Parathyroid adenoma (tissue), 2 donors: ENCODE data around the gene TRIP4.
"Not testable (repeated sequence)": the region's sequence is repeated elsewhere in the genome, so short reads cannot be mapped to it uniquely, and the experiment has no call there.

Experiments
- H2AFZ ChIP-seq: fragments of 300-600 bp; sonication (generic); one replicate; pipeline ENCODE4 v1.7.0; 2017; ENCODE audit warnings: antibody characterized with exemption, mild to moderate bottlenecking
- H3K27ac ChIP-seq: fragments of 300-600 bp; sonication (generic); one replicate; pipeline ENCODE4 v1.7.0; 2017
- H3K27me3 ChIP-seq: fragments of 300-600 bp; sonication (generic); one replicate; pipeline ENCODE4 v1.7.0; 2017; ENCODE audit warnings: low read length; ENCODE audit not compliant: control insufficient read depth, insufficient read depth
- H3K36me3 ChIP-seq: fragments of 300-600 bp; sonication (generic); one replicate; pipeline ENCODE4 v1.7.0; 2017; ENCODE audit warnings: low read length; ENCODE audit not compliant: control insufficient read depth, insufficient read depth
- H3K4me1 ChIP-seq: fragments of 300-600 bp; sonication (generic); one replicate; pipeline ENCODE4 v1.7.0; 2017; ENCODE audit warnings: control low read depth
- H3K4me2 ChIP-seq: fragments of 300-600 bp; sonication (generic); one replicate; pipeline ENCODE4 v1.7.0; 2017; ENCODE audit warnings: low read length
- H3K4me3 ChIP-seq: fragments of 300-600 bp; sonication (generic); one replicate; pipeline ENCODE4 v1.7.0; 2017; ENCODE audit warnings: low read depth, low read length
- H3K79me2 ChIP-seq: fragments of 300-600 bp; sonication (generic); one replicate; pipeline ENCODE4 v1.7.0; 2017; ENCODE audit warnings: control low read depth
- H3K9ac ChIP-seq: fragments of 300-600 bp; sonication (generic); one replicate; pipeline ENCODE4 v1.7.0; 2017; ENCODE audit warnings: mild to moderate bottlenecking
- H3K9me3 ChIP-seq: fragments of 300-600 bp; sonication (generic); one replicate; pipeline ENCODE4 v1.7.0; 2017; ENCODE audit warnings: low read length; ENCODE audit not compliant: control insufficient read depth
- CTCF ChIP-seq: fragments of 300-600 bp; sonication (generic); IDR thresholded peaks from one replicate; pipeline ENCODE4 v1.7.0; 2017; ENCODE audit warnings: antibody characterized with exemption, mild to moderate bottlenecking
- donor health status: primary hyperparathyroidism.

The TRIP4 gene

DNA sequence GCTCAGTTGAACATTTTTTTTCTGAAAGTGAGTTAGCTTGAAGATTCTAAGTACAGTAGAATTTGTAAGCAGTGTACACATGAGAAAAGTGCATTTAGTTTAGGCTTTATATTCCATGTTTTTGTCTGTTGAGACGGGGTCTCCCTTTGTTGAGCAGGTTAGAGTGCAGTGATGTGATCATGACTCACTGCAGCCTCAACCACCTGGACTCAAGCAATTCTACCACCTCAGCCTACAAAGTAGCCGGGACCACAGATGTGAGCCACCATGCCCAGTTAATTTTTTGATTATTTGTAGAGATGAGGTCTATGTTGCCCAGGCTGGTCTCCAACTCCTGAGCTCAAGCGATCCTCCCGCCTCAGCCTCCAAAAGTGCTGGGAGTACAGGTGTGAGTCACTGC is 26.4 kb upstream of the TRIP4 start:
- no peak overlapping the region for H3K4me3 ChIP-seq
- H3K79me2 ChIP-seq: no peaks in the 10 kb centered on the region
- H2AFZ ChIP-seq: no peak overlapping the region
- H3K9me3 ChIP-seq: no peaks in the 10 kb centered on the region
- H3K36me3 ChIP-seq: no peaks in the 10 kb centered on the region
- H3K4me1 ChIP-seq: no peaks in the 10 kb centered on the region
- H3K9ac ChIP-seq: no peak overlapping the region
- no peak overlapping the region for H3K27ac ChIP-seq
- H3K27me3 ChIP-seq: no peaks in the 10 kb centered on the region
- no peak for TF ChIP-seq CTCF
- H3K4me2 ChIP-seq: no peak overlapping the region

DNA sequence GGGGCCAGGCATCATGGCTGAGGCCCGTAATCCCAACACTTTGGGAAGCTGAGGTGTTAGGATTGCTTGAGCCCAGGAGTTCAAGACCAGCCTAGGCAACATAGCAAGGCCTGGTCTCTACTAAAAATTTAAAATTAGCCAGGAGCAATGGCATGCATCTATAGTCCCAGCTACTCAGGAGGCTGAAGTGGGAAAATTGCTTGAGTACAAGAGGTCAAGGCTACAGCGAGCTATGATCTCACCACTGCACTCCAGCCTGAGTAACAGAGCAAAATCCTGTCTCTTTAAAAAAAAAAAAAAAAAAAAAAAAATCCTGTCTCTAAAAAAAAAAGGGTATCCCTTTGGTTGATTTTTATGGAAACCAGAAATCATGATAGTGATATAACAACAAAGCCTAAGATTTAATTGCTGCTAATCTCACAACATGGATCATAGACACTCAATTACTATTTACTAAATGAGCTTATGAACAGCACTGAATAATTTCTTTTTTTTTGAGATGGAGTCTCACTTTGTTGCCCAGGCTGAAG is 18.5 kb upstream of the TRIP4 start:
- no peaks in the 10 kb centered on the region for H3K27me3 ChIP-seq
- H2AFZ ChIP-seq: no peak overlapping the region
- TF ChIP-seq CTCF: no peak
- H3K27ac ChIP-seq: no peak overlapping the region
- H3K4me1 ChIP-seq: no peaks in the 10 kb centered on the region
- H3K36me3 ChIP-seq: no peaks in the 10 kb centered on the region
- H3K9me3 ChIP-seq: no peaks in the 10 kb centered on the region
- no peak overlapping the region for H3K4me2 ChIP-seq
- H3K4me3 ChIP-seq: no peak overlapping the region
- H3K79me2 ChIP-seq: no peaks in the 10 kb centered on the region
- H3K9ac ChIP-seq: no peak overlapping the region

DNA sequence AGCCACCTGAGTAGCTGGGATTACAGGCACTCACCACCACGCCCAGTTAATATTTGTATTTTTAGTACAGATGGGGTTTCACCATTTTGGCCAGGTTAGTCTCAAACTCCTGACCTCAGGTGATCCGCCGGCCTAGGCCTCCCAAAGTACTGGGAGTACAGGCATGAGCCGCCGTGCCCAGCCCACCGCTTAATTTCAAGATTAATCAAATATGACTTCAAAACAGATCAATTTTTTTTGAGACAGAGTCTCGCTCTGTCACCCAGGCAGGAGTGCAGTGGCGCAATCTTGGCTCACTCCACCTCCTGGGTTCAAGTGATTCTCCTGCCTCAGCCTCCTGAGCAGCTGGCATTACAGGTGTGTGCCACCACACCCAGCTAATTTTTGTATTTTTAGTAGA is 16.3 kb upstream of the TRIP4 start:
- not testable (repeated sequence) for H3K79me2 ChIP-seq, H3K36me3 ChIP-seq, H2AFZ ChIP-seq, H3K4me1 ChIP-seq, H3K9ac ChIP-seq, H3K27me3 ChIP-seq, H3K27ac ChIP-seq, H3K4me3 ChIP-seq, H3K9me3 ChIP-seq, H3K4me2 ChIP-seq

- H2AFZ ChIP-seq: no peak overlapping the region
- no peak overlapping the region for H3K4me3 ChIP-seq
- no peak overlapping the region for H3K27ac ChIP-seq
- TF ChIP-seq CTCF: no peak
- no peaks in the 10 kb centered on the region for H3K79me2 ChIP-seq
- H3K27me3 ChIP-seq: no peaks in the 10 kb centered on the region
- H3K9me3 ChIP-seq: no peaks in the 10 kb centered on the region
- no peak overlapping the region for H3K4me2 ChIP-seq
- no peaks in the 10 kb centered on the region for H3K36me3 ChIP-seq
- no peak overlapping the region for H3K9ac ChIP-seq
- no peaks in the 10 kb centered on the region for H3K4me1 ChIP-seq
Measured at GRCh38 chr15:64373360-64373759, 14.3 kb upstream of the TRIP4 start.

DNA sequence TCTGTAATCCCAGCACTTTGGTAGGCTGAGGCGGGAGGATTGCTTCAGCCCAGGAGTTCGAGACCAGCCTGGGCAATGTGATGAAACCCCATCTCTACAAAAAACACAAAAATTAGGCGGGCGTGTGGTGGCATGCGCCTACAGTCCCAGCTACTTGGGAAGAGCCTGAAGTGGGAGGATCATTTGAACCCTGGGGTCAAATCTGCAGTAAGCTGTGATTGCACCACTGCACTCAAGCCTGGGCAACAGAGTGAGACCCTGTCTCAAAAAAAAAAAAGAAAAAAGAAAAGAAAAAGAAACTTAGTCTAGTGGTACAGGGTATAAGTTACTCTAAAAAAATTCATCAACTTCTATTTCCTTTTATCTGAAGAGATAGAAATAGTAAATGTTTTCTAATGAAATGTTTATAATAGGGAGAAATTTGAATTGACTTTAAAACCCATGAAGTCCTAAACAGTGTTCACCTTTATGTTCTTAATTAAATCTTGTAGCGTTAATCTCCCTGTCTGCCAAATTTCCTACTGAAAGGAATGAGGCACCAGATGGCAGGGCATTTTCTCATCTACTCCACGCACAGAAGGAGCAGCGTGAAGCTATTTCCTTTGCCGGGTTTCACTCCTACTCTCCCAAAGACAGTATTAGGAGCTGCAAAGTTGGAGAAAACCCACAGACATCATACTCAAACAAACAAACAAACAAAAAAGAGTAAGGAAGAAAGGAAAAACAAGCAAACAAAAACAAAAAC is 8.2 kb upstream of the TRIP4 start:
- no peak for TF ChIP-seq CTCF
- Histone ChIP-seq H3K4me1 (no peaks in the 10 kb centered on the region), H3K27me3 (no peaks in the 10 kb centered on the region), H3K27ac (no peak overlapping the region), H3K36me3 (no peaks in the 10 kb centered on the region), H3K4me3 (no peak overlapping the region), H3K9me3 (no peaks in the 10 kb centered on the region), H3K9ac (no peak overlapping the region), H3K79me2 (no peaks in the 10 kb centered on the region), H2AFZ (no peak overlapping the region), H3K4me2 (no peak overlapping the region)

DNA sequence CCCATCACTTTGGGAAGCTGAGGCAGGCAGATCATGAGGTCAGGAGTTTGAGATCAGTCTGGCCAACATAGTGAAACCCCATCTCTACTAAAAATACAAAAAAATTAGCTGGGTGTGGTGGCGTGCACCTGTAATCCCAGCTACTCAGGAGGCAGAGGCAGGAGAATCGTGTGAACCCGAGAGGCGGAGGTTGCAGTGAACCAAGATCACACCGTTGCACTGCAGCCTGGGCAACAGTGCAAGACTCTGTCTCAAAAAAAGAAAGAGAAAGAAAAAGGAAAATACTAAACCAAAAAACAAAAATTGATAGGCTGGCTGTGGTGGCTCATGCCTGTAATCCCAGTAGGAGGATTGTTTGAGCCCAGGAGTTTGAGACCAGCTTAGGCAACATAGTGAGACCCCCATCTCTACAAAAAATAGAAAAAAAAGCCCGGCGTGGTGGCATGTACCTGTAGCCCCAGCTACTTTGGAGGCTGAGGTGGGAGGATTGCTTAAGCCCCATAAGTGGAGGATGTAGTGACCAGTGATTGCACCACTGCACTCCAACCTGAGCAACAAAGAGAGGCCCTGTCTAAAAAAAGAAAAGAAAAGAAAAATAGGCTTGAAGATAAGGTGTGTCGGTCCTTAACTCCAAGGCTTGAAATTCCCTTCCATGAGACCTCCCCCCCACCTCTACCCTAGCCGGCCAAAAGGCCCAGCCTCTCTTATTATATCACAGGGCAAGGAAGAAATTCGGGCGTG is 7.3 kb upstream of the TRIP4 start:
- not testable (repeated sequence) for H3K27me3 ChIP-seq, H3K4me2 ChIP-seq, H3K4me1 ChIP-seq, H3K9ac ChIP-seq, H3K4me3 ChIP-seq, H3K9me3 ChIP-seq, H3K36me3 ChIP-seq, H3K27ac ChIP-seq, H3K79me2 ChIP-seq
- H2AFZ ChIP-seq: peak overlapping the region; percentile 73
